ENCODE data around the gene LRRC56. TPM values are rescaled to one million over a fixed set of nuclear protein-coding genes. Genes with fewer than 3 reads are reported as not detected.

LRRC56 gene
- total and polyA plus RNA-seq, 9 of the 15 experiments (the other 6 are each of a cell fraction or from before 2014, with no cell fraction given) = 0.03 to 4.5 (median 1.0) TPM; not detected in 1

- TF ChIP-seq CBFA2T2 (conservative IDR thresholded peaks at IDR 0.05) (no peak), MCM2 (IDR thresholded peaks at IDR 0.05; ENCODE audit: low read depth) (no peak), NFRKB (IDR thresholded peaks at IDR 0.05; ENCODE audit: low read depth) (no peak), TFAP4 (CRISPR knock-in tag; IDR thresholded peaks at IDR 0.05; ENCODE audit: borderline replicate concordance) (peak; percentile 83), KLF16 (IDR thresholded peaks at IDR 0.05) (no peak), TAF7 (tag; IDR thresholded peaks at IDR 0.05) (peak; percentile 99), HCFC1 (IDR thresholded peaks at IDR 0.05; ENCODE audit: low read depth, low read length) (peak; percentile 78), NUFIP1 (IDR thresholded peaks at IDR 0.05; ENCODE audit: partially characterized antibody) (peak; percentile 93), NR1H2 (CRISPR knock-in tag; IDR thresholded peaks at IDR 0.05) (no peak), NFIC (IDR thresholded peaks at IDR 0.05) (no peak), ZBTB11 (CRISPR knock-in tag; IDR thresholded peaks at IDR 0.05) (peak in 2 of 3 experiments; percentile 81 to 96; a peak in 4 of 6 replicates), ZC3H8 (IDR thresholded peaks at IDR 0.05) (no peak), ZBTB1 (CRISPR knock-in tag; IDR thresholded peaks at IDR 0.05; ENCODE audit: borderline replicate concordance, low read depth) (0 out of 2 replicates have a peak, but pooled peaks have one; percentile 53), POLR2B (IDR thresholded peaks at IDR 0.05; ENCODE audit: low read depth, partially characterized antibody) (peak; percentile 28), ZNF232 (CRISPR knock-in tag; IDR thresholded peaks at IDR 0.05) (no peak), SRSF3 (IDR thresholded peaks at IDR 0.05; ENCODE audit: insufficient read depth, low read length) (no peak), ZNF766 (CRISPR knock-in tag; conservative IDR thresholded peaks at IDR 0.05) (peak; percentile 60; the same call in 1 of the 2 replicates), ARID1B (IDR thresholded peaks at IDR 0.05) (peak; percentile 35; the same call in 1 of the 2 replicates), BRF2 (IDR thresholded peaks at IDR 0.05; ENCODE audit: borderline replicate concordance, insufficient read depth, insufficient read length) (no peak), ID3 (CRISPR knock-in tag; IDR thresholded peaks at IDR 0.05) (no peak), ID3 (tag; IDR thresholded peaks at IDR 0.05) (peak; percentile 51; the same call in 1 of the 2 replicates), RB1 (IDR thresholded peaks at IDR 0.05; ENCODE audit: low read depth) (peak; percentile 99), SMAD2 (IDR thresholded peaks at IDR 0.05; ENCODE audit: low read depth, low read length) (no peak), ARID2 (IDR thresholded peaks at IDR 0.05) (no peak)
Observed at GRCh38 chr11:575996-576768, 38.9 kb downstream of the LRRC56 start, which contains the start of gene PHRF1 (continued).
